K562 (cell line): ENCODE measurements around the gene BIK. TPM values are rescaled to one million over a fixed set of nuclear protein-coding genes. Genes with fewer than 3 reads are reported as not detected.
A peak's percentile ranks its signal among the peaks of the same experiment; 100 is the strongest.

Source experiments
- ATF7 ChIP-seq: fragments of 450-650 bp; IDR thresholded peaks from 2 replicates; pipeline ENCODE4 v1.7.1; 2014; ENCODE audit warnings: mild to moderate bottlenecking, moderate library complexity
- BCOR ChIP-seq: fragments of 450-650 bp; IDR thresholded peaks from 2 replicates; pipeline ENCODE4 v1.6.1; 2016
- C11orf30 ChIP-seq: fragments of 450-650 bp; IDR thresholded peaks from 2 replicates; pipeline ENCODE4 v1.6.1; 2016; ENCODE audit warnings: low read depth, mild to moderate bottlenecking
- EHMT2 ChIP-seq: fragments of 450-650 bp; IDR thresholded peaks from 2 replicates; pipeline ENCODE4 v1.6.1; 2018; ENCODE audit warnings: antibody characterized with exemption
- FUS ChIP-seq: fragments of 200-400 bp; formaldehyde crosslinking; optimal IDR thresholded peaks from 2 replicates; pipeline ENCODE3; 2017; ENCODE audit warnings: low read depth, low read length
- GMEB1 ChIP-seq: fragments of 250-450 bp; sonication (Bioruptor Pico); IDR thresholded peaks from 2 replicates; pipeline ENCODE4 v1.4.0; 2020; ENCODE audit warnings: mild to moderate bottlenecking
- HDAC3 ChIP-seq: fragments of 450-650 bp; IDR thresholded peaks from 2 replicates; pipeline ENCODE4 v1.6.1; 2018; ENCODE audit warnings: borderline replicate concordance, mild to moderate bottlenecking, moderate library complexity; ENCODE audit not compliant: partially characterized antibody
- MCM3 ChIP-seq: fragments of 450-650 bp; IDR thresholded peaks from 2 replicates; pipeline ENCODE4 v1.6.1; 2016
- MECOM ChIP-seq: fragments of 250-450 bp; sonication (Bioruptor Pico); IDR thresholded peaks from 2 replicates; pipeline ENCODE4 v1.8.0; 2022; ENCODE audit warnings: inconsistent platforms
- PCBP2 ChIP-seq: fragments of 200-400 bp; formaldehyde crosslinking; IDR thresholded peaks from 2 replicates; pipeline ENCODE4 v1.6.1; 2018; ENCODE audit warnings: low read length, low read depth, mild to moderate bottlenecking, moderate library complexity; ENCODE audit not compliant: poor library complexity, severe bottlenecking
- PPARD ChIP-seq: fragments of 250-450 bp; sonication (Bioruptor Pico); IDR thresholded peaks from 2 replicates; pipeline ENCODE4 v1.8.0; 2022; ENCODE audit warnings: inconsistent platforms, mild to moderate bottlenecking, moderate library complexity
- SMARCC2 ChIP-seq: fragments of 450-650 bp; IDR thresholded peaks from 2 replicates; pipeline ENCODE4 v1.6.1; 2017; ENCODE audit warnings: antibody characterized with exemption, moderate library complexity, mild to moderate bottlenecking, low read depth
- TARDBP ChIP-seq: fragments of 450-650 bp; IDR thresholded peaks from 2 replicates; pipeline ENCODE4 v1.6.1; 2016
- ZBTB2 ChIP-seq: fragments of 450-650 bp; IDR thresholded peaks from 2 replicates; pipeline ENCODE4 v1.6.1; 2016; ENCODE audit warnings: antibody characterized with exemption
- ZNF408 ChIP-seq: fragments of 250-450 bp; sonication (Bioruptor Pico); IDR thresholded peaks from 2 replicates; pipeline ENCODE4 v1.4.0; 2020; ENCODE audit warnings: low read depth, mild to moderate bottlenecking, moderate library complexity
- ZNF696 ChIP-seq: fragments of 250-450 bp; sonication (Bioruptor Pico); conservative IDR thresholded peaks from 2 replicates; pipeline ENCODE4 v1.4.0; 2020; ENCODE audit warnings: mild to moderate bottlenecking, moderate library complexity
- ZNF717 ChIP-seq: fragments of 250-450 bp; sonication (Bioruptor Pico); IDR thresholded peaks from 2 replicates; pipeline ENCODE4 v1.5.0; 2021
- polyA plus RNA-seq, 8 experiments: library from polyadenylated mRNA; depleted of rRNA in 4 of 8; stranded (reverse) in 5 of 8; unstranded in 3 of 8; fragments of >200 nt; fragmentation: Nextera tagmentation in 2 of 8; fragmentation: Illumina TruSeq in 1 of 8; extraction: Ambion mirVana in 2 of 8; extraction: Trizol in 1 of 8; gene quantifications; 2 replicates each; pipeline versions ENCODE4 v1.2.1 to v1.2.3, GENCODE V29; 2011 to 2014; ENCODE audit warnings: inconsistent platforms in 1 of 8, missing spikeins in 1 of 8
- total RNA-seq, 7 experiments: library from RNA; depleted of rRNA in 6 of 7; stranded (reverse); fragments of >200 nt in 6 of 7; fragmentation: Illumina TruSeq in 2 of 7; extraction: Trizol in 2 of 7; gene quantifications; 2 replicates each; pipeline versions ENCODE4 v1.2.1 to v1.2.3, GENCODE V29; 2011 to 2021; ENCODE audit warnings: low replicate concordance in 1 of 7
- TF ChIP-seq, protein P1 (sequence below), 2 experiments: fragments of 450-650 bp in 1 of 2; sonication (generic) in 1 of 2; formaldehyde crosslinking; conservative IDR thresholded peaks; 2 replicates each; pipeline versions ENCODE4 v1.4.0 to v1.8.1; 2020 to 2022; ENCODE audit warnings: mild to moderate bottlenecking in 1 of 2, missing genetic modification reagents in 1 of 2
- TF ChIP-seq, protein P2 (sequence below): fragments of 450-650 bp; conservative IDR thresholded peaks from 2 replicates; pipeline ENCODE4 v1.6.1; 2016; ENCODE audit warnings: missing genetic modification characterization, low read depth, mild to moderate bottlenecking, control low read depth, missing compliant biosample characterization
- TF ChIP-seq, protein P3 (sequence below): sonication (generic); formaldehyde crosslinking; IDR thresholded peaks from 2 replicates; pipeline ENCODE4 v1.4.0; 2020; ENCODE audit warnings: mild to moderate bottlenecking, missing genetic modification reagents
- TF ChIP-seq, protein P4 (sequence below): fragments of 250-450 bp; sonication (Bioruptor Pico); IDR thresholded peaks from 2 replicates; pipeline ENCODE4 v1.4.0; 2020; ENCODE audit warnings: mild to moderate bottlenecking, moderate library complexity

The BIK gene
- total and polyA plus RNA-seq, 9 of the 15 experiments (the other 6 are each of a cell fraction or from before 2014, with no cell fraction given): 0.08 to 0.23 (median 0.18) TPM; not detected in 4

- peak; percentile 99 for TF ChIP-seq GMEB1 (CRISPR knock-in tag)
- no peak for TF ChIP-seq SMARCC2
- peak; percentile 91 for TF ChIP-seq C11orf30
- TF ChIP-seq, protein P1, sequence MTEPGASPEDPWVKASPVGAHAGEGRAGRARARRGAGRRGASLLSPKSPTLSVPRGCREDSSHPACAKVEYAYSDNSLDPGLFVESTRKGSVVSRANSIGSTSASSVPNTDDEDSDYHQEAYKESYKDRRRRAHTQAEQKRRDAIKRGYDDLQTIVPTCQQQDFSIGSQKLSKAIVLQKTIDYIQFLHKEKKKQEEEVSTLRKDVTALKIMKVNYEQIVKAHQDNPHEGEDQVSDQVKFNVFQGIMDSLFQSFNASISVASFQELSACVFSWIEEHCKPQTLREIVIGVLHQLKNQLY (CRISPR knock-in tag; conservative IDR thresholded peaks at IDR 0.05): no peak
- no peak for TF ChIP-seq PPARD (CRISPR knock-in tag)
- no peak for TF ChIP-seq MECOM (CRISPR knock-in tag)
- TF ChIP-seq, protein P2, sequence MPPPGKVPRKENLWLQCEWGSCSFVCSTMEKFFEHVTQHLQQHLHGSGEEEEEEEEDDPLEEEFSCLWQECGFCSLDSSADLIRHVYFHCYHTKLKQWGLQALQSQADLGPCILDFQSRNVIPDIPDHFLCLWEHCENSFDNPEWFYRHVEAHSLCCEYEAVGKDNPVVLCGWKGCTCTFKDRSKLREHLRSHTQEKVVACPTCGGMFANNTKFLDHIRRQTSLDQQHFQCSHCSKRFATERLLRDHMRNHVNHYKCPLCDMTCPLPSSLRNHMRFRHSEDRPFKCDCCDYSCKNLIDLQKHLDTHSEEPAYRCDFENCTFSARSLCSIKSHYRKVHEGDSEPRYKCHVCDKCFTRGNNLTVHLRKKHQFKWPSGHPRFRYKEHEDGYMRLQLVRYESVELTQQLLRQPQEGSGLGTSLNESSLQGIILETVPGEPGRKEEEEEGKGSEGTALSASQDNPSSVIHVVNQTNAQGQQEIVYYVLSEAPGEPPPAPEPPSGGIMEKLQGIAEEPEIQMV (tag): no peak
- TF ChIP-seq PCBP2: no peak
- no peak for TF ChIP-seq TARDBP
- no peak for TF ChIP-seq MCM3
- TF ChIP-seq ZNF408: no peak
- no peak for TF ChIP-seq EHMT2
- peak; percentile 87 for TF ChIP-seq ZBTB2
- no peak for TF ChIP-seq ZNF717 (CRISPR knock-in tag)
- TF ChIP-seq FUS: no peak
- TF ChIP-seq, protein P3, sequence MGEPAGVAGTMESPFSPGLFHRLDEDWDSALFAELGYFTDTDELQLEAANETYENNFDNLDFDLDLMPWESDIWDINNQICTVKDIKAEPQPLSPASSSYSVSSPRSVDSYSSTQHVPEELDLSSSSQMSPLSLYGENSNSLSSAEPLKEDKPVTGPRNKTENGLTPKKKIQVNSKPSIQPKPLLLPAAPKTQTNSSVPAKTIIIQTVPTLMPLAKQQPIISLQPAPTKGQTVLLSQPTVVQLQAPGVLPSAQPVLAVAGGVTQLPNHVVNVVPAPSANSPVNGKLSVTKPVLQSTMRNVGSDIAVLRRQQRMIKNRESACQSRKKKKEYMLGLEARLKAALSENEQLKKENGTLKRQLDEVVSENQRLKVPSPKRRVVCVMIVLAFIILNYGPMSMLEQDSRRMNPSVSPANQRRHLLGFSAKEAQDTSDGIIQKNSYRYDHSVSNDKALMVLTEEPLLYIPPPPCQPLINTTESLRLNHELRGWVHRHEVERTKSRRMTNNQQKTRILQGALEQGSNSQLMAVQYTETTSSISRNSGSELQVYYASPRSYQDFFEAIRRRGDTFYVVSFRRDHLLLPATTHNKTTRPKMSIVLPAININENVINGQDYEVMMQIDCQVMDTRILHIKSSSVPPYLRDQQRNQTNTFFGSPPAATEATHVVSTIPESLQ (CRISPR knock-in tag): no peak
- TF ChIP-seq HDAC3: no peak
- TF ChIP-seq, protein P4, sequence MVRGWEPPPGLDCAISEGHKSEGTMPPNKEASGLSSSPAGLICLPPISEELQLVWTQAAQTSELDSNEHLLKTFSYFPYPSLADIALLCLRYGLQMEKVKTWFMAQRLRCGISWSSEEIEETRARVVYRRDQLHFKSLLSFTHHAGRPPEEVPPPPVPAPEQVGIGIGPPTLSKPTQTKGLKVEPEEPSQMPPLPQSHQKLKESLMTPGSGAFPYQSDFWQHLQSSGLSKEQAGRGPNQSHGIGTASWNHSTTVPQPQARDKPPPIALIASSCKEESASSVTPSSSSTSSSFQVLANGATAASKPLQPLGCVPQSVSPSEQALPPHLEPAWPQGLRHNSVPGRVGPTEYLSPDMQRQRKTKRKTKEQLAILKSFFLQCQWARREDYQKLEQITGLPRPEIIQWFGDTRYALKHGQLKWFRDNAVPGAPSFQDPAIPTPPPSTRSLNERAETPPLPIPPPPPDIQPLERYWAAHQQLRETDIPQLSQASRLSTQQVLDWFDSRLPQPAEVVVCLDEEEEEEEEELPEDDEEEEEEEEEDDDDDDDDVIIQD (CRISPR knock-in tag): no peak
- no peak for TF ChIP-seq BCOR
- TF ChIP-seq ATF7: no peak; the same call in 1 of the 2 replicates
- no peak for TF ChIP-seq ZNF696 (CRISPR knock-in tag)
Measured at GRCh38 chr22:43142880-43143562, 32.5 kb downstream of the BIK start, which contains the start of gene MCAT (continued).
